HEK293 (cell line): ENCODE measurements around the gene DAPP1.

ENCODE experiments used
- CTCF ChIA-PET: fragments of 350-600 bp; formaldehyde crosslinking; extraction: SDS; loops from one replicate; lab custom pipeline; 2021; ENCODE audit warnings: antibody characterized with exemption; lab: Yijun Ruan, JAX
- POLR2A ChIA-PET: fragments of 300-600 bp; formaldehyde crosslinking; extraction: SDS; loops from one replicate; lab custom pipeline; 2020; ENCODE audit warnings: antibody characterized with exemption, inconsistent platforms; lab: Yijun Ruan, JAX
- H3K27ac ChIP-seq: fragments of 200-500 bp; sonication (Bioruptor generic); 2 replicates; pipeline ENCODE4 v1.5.1; 2014; ENCODE audit warnings: low read depth, low read length, control low read depth, inconsistent platforms; ENCODE audit errors: extremely low read depth
- H3K36me3 ChIP-seq, 2 experiments: fragments of 200-500 bp in 1 of 2; sonication (Bioruptor generic) in 1 of 2; 1 replicate in 1 of 2; 2 replicates in 1 of 2; pipeline ENCODE4 v1.5.1; 2014 to 2017; ENCODE audit warnings: inconsistent platforms in 2 of 2, low read length in 2 of 2; ENCODE audit not compliant: control insufficient read depth in 2 of 2, insufficient read depth in 1 of 2
- H3K4me1 ChIP-seq: fragments of 200-500 bp; sonication (Bioruptor generic); 2 replicates; pipeline ENCODE4 v1.5.1; 2014; ENCODE audit warnings: mild to moderate bottlenecking, low read length, inconsistent platforms; ENCODE audit not compliant: control insufficient read depth, insufficient read depth
- H3K4me3 ChIP-seq: 2 replicates; pipeline ENCODE4 v1.5.1; 2011; ENCODE audit warnings: low read depth, mild to moderate bottlenecking, control low read depth, low read length, moderate library complexity
- H3K9me3 ChIP-seq: fragments of 200-500 bp; sonication (Bioruptor generic); 2 replicates; pipeline ENCODE4 v1.5.1; 2014; ENCODE audit warnings: low read depth, low read length, inconsistent platforms; ENCODE audit not compliant: control insufficient read depth, insufficient read depth
- BCL11A ChIP-seq: fragments of 450-650 bp; formaldehyde crosslinking; IDR thresholded peaks from 2 replicates; pipeline ENCODE4 v1.5.1; 2016; ENCODE audit warnings: low read depth, missing biosample characterization, missing genetic modification characterization
- GFI1B ChIP-seq: fragments of 450-650 bp; formaldehyde crosslinking; IDR thresholded peaks from 2 replicates; pipeline ENCODE4 v1.5.1; 2016; ENCODE audit warnings: missing biosample characterization, missing genetic modification characterization
- GLIS2 ChIP-seq: fragments of 450-650 bp; formaldehyde crosslinking; IDR thresholded peaks from 2 replicates; pipeline ENCODE4 v1.5.1; 2016; ENCODE audit warnings: missing biosample characterization, missing genetic modification characterization
- IKZF3 ChIP-seq: fragments of 450-650 bp; IDR thresholded peaks from 2 replicates; pipeline ENCODE4 v1.5.0; 2018; ENCODE audit warnings: missing biosample characterization, mild to moderate bottlenecking, missing genetic modification characterization, moderate library complexity
- TRIM28 ChIP-seq: IDR thresholded peaks from 2 replicates; pipeline ENCODE4 v1.6.1; 2011; ENCODE audit warnings: low read length, control low read depth, borderline replicate concordance
- ZBTB11 ChIP-seq: fragments of 450-650 bp; formaldehyde crosslinking; conservative IDR thresholded peaks from 2 replicates; pipeline ENCODE4 v1.5.1; 2016; ENCODE audit warnings: low read depth, missing biosample characterization, missing genetic modification characterization
- ZBTB7A ChIP-seq: fragments of 450-650 bp; formaldehyde crosslinking; IDR thresholded peaks from 2 replicates; pipeline ENCODE4 v1.5.1; 2016; ENCODE audit warnings: low read depth, missing biosample characterization, missing genetic modification characterization
- ZNF114 ChIP-seq: fragments of 450-650 bp; formaldehyde crosslinking; IDR thresholded peaks from 2 replicates; pipeline ENCODE4 v1.5.0; 2017; ENCODE audit warnings: missing biosample characterization, missing genetic modification characterization
- ZNF16 ChIP-seq: fragments of 450-650 bp; formaldehyde crosslinking; IDR thresholded peaks from 2 replicates; pipeline ENCODE4 v1.5.1; 2016; ENCODE audit warnings: low read depth, missing biosample characterization, missing genetic modification characterization
- ZNF202 ChIP-seq: fragments of 450-650 bp; formaldehyde crosslinking; IDR thresholded peaks from 2 replicates; pipeline ENCODE4 v1.5.1; 2016; ENCODE audit warnings: missing biosample characterization, missing genetic modification characterization, borderline replicate concordance
- ZNF335 ChIP-seq: fragments of 450-650 bp; formaldehyde crosslinking; conservative IDR thresholded peaks from 2 replicates; pipeline ENCODE4 v1.5.1; 2016; ENCODE audit warnings: missing biosample characterization, missing genetic modification characterization
- ZNF501 ChIP-seq: fragments of 450-650 bp; formaldehyde crosslinking; IDR thresholded peaks from 2 replicates; pipeline ENCODE4 v1.5.1; 2016; ENCODE audit warnings: missing biosample characterization, missing genetic modification characterization
- ZNF513 ChIP-seq: fragments of 450-650 bp; IDR thresholded peaks from 2 replicates; pipeline ENCODE4 v1.5.1; 2018; ENCODE audit warnings: missing biosample characterization, missing genetic modification characterization
- ZNF529 ChIP-seq: fragments of 450-650 bp; formaldehyde crosslinking; IDR thresholded peaks from 2 replicates; pipeline ENCODE4 v1.5.1; 2017; ENCODE audit warnings: missing genetic modification characterization, missing biosample characterization; ENCODE audit not compliant: insufficient replicate concordance
- ZNF560 ChIP-seq: fragments of 450-650 bp; formaldehyde crosslinking; IDR thresholded peaks from 2 replicates; pipeline ENCODE4 v1.5.1; 2017; ENCODE audit warnings: missing biosample characterization, missing genetic modification characterization, borderline replicate concordance
- ZNF629 ChIP-seq: fragments of 450-650 bp; formaldehyde crosslinking; IDR thresholded peaks from 2 replicates; pipeline ENCODE4 v1.5.1; 2017; ENCODE audit warnings: missing biosample characterization, missing genetic modification characterization
- ZNF785 ChIP-seq: fragments of 450-650 bp; formaldehyde crosslinking; IDR thresholded peaks from 2 replicates; pipeline ENCODE4 v1.5.1; 2016; ENCODE audit warnings: missing biosample characterization, missing genetic modification characterization

DAPP1 gene

GRCh38 chr4:99790796-99791617 lies 25.6 kb upstream of the DAPP1 start:
- ChIA-PET POLR2A (no interaction called here), CTCF (no interaction called here)
- Histone ChIP-seq H3K9me3 (no peaks in the 10 kb centered on the region), H3K27ac (no peak overlapping the region), H3K4me1 (no peaks in the 10 kb centered on the region), H3K4me3 (no peak overlapping the region), H3K36me3 (no peaks in the 10 kb centered on the region)
- TF ChIP-seq ZNF114 (tag by site-specific recombination) (no peak), ZNF529 (tag by site-specific recombination) (no peak), GFI1B (tag by site-specific recombination) (no peak), ZNF513 (tag by site-specific recombination) (no peak), ZNF501 (tag by site-specific recombination) (no peak), ZNF629 (tag by site-specific recombination) (no peak), ZBTB11 (tag by site-specific recombination) (no peak), IKZF3 (tag by site-specific recombination) (no peak), ZBTB7A (tag by site-specific recombination) (no peak), ZNF560 (tag by site-specific recombination) (no peak), GLIS2 (tag by site-specific recombination) (no peak), ZNF785 (no peak), ZNF202 (no peak), ZNF335 (tag by site-specific recombination) (no peak), BCL11A (tag by site-specific recombination) (no peak)

DNA sequence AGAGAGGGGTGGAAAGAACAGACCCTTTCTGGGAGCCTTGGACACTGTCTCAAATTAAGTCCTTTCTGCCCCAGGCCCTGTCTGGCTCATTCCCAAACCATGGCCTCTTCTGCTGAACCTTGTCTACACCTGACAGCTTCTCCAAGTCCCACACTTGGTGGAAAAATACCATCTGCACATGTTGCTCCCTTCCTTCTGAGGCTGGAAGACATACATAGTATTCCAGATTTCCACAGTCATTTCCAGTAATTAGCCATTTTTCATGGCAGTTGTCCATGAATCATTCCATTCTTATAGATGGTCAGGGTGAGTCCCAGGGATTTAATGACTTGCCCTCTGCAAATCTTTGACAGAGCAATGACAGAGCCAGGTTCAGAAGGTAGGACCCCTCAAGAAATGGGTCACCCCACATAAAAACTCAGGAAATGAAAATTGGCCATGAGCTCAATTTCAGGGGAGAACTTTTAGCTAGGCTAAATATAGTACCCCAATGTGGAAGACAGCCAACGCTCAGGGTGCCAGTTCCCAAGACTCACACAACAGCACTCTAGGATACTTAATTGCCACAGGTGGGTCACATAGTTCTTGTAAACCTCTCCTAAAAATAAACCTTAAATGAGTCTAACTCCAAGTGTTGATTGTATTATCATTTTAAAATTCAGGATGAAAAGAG lies 16.2 kb upstream of the DAPP1 start:
- Histone ChIP-seq H3K27ac (no peak overlapping the region), H3K36me3 (no peaks in the 10 kb centered on the region), H3K9me3 (no peaks in the 10 kb centered on the region), H3K4me1 (no peaks in the 10 kb centered on the region), H3K4me3 (no peak overlapping the region)
- ChIA-PET POLR2A (no interaction called here), CTCF (interaction anchor here (0.6 kb wide), 1 partner anchor 240 kb away, joined by 4 read pairs; no protein-coding TSS in a partner anchor)
- TF ChIP-seq TRIM28: no peak
- no peak for TF ChIP-seq BCL11A (tag by site-specific recombination)
- no peak for TF ChIP-seq ZNF16 (tag by site-specific recombination)
- no peak for TF ChIP-seq ZNF629 (tag by site-specific recombination)
